Pancreas (tissue), 10 donors: Measurements from ENCODE around the gene PCK1. TPM values are rescaled to one million over a fixed set of nuclear protein-coding genes. Genes with fewer than 3 reads are reported as not detected.

ENCODE experiments used
- ATAC-seq, 4 donors: fragments of 200-7000 bp; cut with Tn5 transposase; one replicate each; pipeline versions ENCODE4 v1.8.0 to v1.9.1; 2020; ENCODE audit warnings: mild to moderate bottlenecking in 4 of 4, moderate library complexity in 4 of 4
- DNase-seq, 6 donors: peaks; one replicate each; pipeline ENCODE4 v3.0.0-alpha.2; 2020
- FAIRE-seq: peaks from 2 replicates; lab custom pipeline; 2012; peaks lifted over from hg19 to GRCh38; lab: Jason Lieb, UNC
- H3K27ac ChIP-seq, 4 donors: fragments of 200-600 bp; sonication (generic); 1 replicate in 3 of 4; 2 replicates in 1 of 4; pipeline versions ENCODE4 v1.5.0 to v1.8.0; 2020
- H3K27me3 ChIP-seq, 4 donors: fragments of 200-600 bp; one replicate each; pipeline ENCODE4 v1.8.0; 2021
- H3K36me3 ChIP-seq, 3 donors: fragments of 200-600 bp; sonication (generic) in 1 of 3; one replicate each; pipeline versions ENCODE4 v1.5.0 to v1.8.0; 2020 to 2021
- H3K4me1 ChIP-seq, 3 donors: fragments of 200-600 bp; one replicate each; pipeline ENCODE4 v1.8.0; 2021
- H3K4me3 ChIP-seq, 4 donors: fragments of 200-600 bp; sonication (generic) in 2 of 4; one replicate each; pipeline versions ENCODE4 v1.5.0 to v1.8.0; 2020 to 2021
- H3K9me3 ChIP-seq, 4 donors: fragments of 200-600 bp; one replicate each; pipeline ENCODE4 v1.8.0; 2021
- WGBS, 2 donors: extraction: QIAGEN DNeasy Blood & Tissue Kit; methylation state at CpG; one replicate each; pipeline ENCODE4 v1.1.7; 2013; 5-methylcytosine and 5-hydroxymethylcytosine counted together
- intact Hi-C, 3 donors: fragments of 100-400 bp; cut with DNase I; formaldehyde crosslinking; loops; one replicate each; pipeline versions ENCODE4 v1.11.1 to v1.14.2; 2022
- polyA plus RNA-seq, 2 donors: library from polyadenylated mRNA; stranded (reverse); fragments of 200-250 nt; gene quantifications; one replicate each; pipeline ENCODE4 v1.2.3, GENCODE V29; 2013
- total RNA-seq, 6 donors: library from RNA; stranded (reverse); fragmentation: NEBNext Ultra II Directional in 4 of 6; extraction: Animal tissue kit (Norgen Biotek cat#: 25700) in 4 of 6; gene quantifications; one replicate each; pipeline versions ENCODE4 v1.2.1 to v1.2.4, GENCODE V29; 2021 to 2023
- TF ChIP-seq, protein P1 (sequence below), 4 donors: fragments of 200-600 bp; sonication (generic) in 3 of 4; IDR thresholded peaks; one replicate each; pipeline versions ENCODE4 v1.5.0 to v1.8.0; 2021; ENCODE audit warnings: antibody characterized with exemption in 4 of 4
- donor health status: healthy with polysubstance abuse.
- donor health status: DM: no; HTN: no; CAD: no; lungs with moderate emphysema.
- donor health status: DM: no; HTN: no; CAD: no.
- donor health status: control.
- donor health status: control.
- donor health status: Bipolar disorder and iron deficiency.
- donor health status: DM: yes; HTN: yes; CAD: no.
- donor health status: DM: no; HTN: no; CAD: no.
- donor health status: DM: no; HTN: no; CAD: no.
- donor health status: DM: yes; HTN: yes; CAD: no.

The PCK1 gene
- total and polyA plus RNA-seq, 8 donors = 0.12 to 2.5 (median 0.47) TPM

DNA sequence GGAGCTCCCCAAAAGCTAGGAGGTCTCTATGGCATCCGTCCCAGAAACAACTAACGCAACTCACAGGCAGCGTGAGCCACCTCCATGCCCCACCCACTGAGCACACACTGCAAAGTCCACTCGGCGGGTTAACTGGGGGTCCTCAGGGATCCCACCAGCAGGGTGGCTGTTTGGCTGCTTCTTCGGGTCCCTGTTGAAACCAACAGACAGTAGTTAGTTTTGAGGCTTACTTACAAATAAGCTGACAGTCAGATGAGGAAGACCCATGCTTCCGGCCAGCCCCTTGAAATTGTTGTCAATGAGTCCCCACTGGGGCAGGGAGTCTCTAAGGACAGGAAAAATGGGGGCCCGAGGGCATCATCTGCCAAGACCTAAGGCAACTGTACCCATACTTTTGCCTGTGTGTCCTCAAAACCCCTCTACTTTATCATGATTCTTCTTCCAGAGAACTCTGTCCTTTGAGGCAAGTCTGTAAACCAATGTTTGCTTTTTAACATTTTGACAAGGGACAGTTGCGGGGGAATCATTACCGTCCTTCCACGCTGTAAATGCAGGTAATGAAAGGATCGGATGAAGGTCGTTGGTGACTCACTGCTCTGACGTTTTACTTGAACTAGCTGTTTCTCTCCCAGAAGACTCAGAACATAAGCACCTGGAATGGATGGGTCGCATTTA lies 2.2 kb upstream of the PCK1 start:
- ATAC-seq = no peak
- FAIRE-seq = no peak

DNA sequence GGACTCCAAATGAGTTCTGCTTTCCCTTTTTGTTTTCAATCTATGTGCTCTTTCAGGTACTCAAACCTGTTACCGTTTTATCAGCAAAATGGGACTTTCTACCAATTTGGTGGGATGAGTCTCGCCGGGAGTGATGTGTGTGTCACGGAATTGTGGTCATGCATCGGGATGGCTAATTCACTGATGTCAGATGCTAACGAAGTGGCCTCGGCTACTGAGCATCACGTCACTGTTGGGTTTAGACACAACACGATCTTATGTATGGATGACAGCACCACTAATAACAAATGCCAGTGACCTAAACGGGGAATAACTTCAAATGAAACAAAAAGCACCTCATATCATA lies 1.6 kb upstream of the PCK1 start:
- ATAC-seq (no peak), DNase-seq (no peak), FAIRE-seq (no peak)
- 72 to 82% methylated on average over 10 of the region's 10 CpGs for WGBS, 2 donors
- H3K36me3 ChIP-seq = no peaks in the 10 kb centered on the region
- H3K27me3 ChIP-seq = no peaks in the 10 kb centered on the region
- H3K4me1 ChIP-seq = peaks cover 7 to 14% (median 9%) of the 10 kb centered on the region in 3 donors
- no peaks in the 10 kb centered on the region for H3K9me3 ChIP-seq
- no peak overlapping the region for H3K4me3 ChIP-seq
- TF ChIP-seq, protein P1, sequence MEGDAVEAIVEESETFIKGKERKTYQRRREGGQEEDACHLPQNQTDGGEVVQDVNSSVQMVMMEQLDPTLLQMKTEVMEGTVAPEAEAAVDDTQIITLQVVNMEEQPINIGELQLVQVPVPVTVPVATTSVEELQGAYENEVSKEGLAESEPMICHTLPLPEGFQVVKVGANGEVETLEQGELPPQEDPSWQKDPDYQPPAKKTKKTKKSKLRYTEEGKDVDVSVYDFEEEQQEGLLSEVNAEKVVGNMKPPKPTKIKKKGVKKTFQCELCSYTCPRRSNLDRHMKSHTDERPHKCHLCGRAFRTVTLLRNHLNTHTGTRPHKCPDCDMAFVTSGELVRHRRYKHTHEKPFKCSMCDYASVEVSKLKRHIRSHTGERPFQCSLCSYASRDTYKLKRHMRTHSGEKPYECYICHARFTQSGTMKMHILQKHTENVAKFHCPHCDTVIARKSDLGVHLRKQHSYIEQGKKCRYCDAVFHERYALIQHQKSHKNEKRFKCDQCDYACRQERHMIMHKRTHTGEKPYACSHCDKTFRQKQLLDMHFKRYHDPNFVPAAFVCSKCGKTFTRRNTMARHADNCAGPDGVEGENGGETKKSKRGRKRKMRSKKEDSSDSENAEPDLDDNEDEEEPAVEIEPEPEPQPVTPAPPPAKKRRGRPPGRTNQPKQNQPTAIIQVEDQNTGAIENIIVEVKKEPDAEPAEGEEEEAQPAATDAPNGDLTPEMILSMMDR (IDR thresholded peaks at IDR 0.05) = no peak
- H3K27ac ChIP-seq = no peak overlapping the region
- intact Hi-C loops = no loop called here

More for the DNA sequence above, 2.2 kb upstream of the PCK1 start:
- 36 to 42% methylated on average over 15 of the region's 15 CpGs for whole genome bisulfite sequencing, 2 donors
- Histone ChIP-seq H3K4me1 (peaks cover 7 to 14% (median 9%) of the 10 kb centered on the region in 3 donors), H3K27me3 (no peaks in the 10 kb centered on the region), H3K4me3 (no peak overlapping the region), H3K36me3 (no peaks in the 10 kb centered on the region), H3K27ac (no peak overlapping the region), H3K9me3 (no peaks in the 10 kb centered on the region)
- TF ChIP-seq, protein P1 (IDR thresholded peaks at IDR 0.05) = no peak
- no peak for DNase-seq
- intact Hi-C loops = no loop called here

DNA sequence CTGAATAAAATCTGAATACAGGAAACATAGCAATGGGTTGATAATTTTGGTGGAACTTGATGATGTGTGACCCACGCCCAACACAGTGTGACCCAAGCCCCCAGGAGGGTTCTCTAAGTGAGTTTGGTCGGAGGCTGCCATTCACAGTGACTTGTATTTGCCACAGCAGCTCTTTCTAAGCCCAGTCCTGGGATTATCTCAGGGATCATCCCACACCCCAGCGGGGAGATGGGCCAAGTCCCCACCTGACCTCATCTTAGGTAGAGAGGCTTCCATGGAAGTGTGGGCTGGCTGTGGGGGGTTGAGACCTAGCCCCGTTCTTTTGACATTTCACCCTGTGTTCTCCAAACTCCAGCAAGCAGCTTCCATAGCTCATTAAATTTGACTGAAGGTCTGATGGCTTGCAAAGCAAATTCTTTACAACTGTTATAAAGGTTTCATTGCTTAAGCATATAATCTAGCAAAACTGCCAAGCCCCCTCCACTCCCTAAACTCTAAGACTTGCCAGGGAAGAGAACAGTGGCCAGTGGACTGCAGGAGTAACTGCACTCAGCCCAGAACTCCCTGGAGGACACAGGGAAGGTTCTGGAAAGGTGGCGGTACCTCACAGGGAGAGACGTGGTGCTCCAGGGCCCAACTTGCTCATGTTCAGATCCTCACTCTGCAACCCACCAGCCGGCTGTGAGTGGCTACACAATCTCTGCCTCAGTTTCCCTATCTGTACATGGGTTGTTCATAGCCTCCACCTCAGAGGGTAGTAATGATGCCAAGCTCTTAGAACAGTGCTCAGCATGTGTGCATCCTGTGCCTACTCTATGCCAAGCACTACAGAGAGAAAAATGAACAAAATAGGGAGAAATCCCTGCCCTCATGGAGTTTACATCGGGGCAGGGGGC lies 1.0 kb upstream of the PCK1 start:
- no peak overlapping the region for H3K27ac ChIP-seq
- intact Hi-C loops = no loop called here

DNA sequence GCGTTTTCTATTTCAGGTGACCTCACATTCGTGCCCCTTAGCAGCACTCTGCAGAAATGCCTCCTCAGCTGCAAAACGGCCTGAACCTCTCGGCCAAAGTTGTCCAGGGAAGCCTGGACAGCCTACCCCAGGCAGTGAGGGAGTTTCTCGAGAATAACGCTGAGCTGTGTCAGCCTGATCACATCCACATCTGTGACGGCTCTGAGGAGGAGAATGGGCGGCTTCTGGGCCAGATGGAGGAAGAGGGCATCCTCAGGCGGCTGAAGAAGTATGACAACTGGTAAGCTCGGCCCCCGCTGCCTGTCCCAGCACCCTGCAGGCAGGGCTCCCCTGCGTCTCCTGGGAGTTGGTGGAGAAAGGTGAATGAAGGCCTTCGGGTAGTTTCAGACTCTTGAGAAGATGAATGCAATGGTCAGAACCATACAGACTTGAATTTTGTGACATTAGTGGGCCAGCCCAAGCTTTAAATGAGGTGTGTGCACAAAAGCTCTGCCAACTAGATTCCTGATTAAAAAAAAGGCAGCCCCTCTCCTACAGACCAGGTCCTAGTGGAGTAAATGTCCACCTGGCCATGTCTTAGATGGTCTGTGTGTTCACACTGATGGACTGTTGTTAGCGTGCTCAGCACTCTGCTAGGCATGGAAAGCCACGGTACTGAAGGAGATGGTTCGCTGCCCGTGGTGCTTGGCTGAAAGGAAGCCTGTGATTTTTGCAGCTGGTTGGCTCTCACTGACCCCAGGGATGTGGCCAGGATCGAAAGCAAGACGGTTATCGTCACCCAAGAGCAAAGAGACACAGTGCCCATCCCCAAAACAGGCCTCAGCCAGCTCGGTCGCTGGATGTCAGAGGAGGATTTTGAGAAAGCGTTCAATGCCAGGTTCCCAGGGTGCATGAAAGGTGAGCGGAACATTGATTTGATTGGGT lies 708 bp downstream of the PCK1 start:
- Histone ChIP-seq H3K4me3 (no peak overlapping the region), H3K27me3 (no peaks in the 10 kb centered on the region), H3K27ac (no peak overlapping the region), H3K9me3 (no peaks in the 10 kb centered on the region), H3K4me1 (peaks cover 7 to 14% (median 9%) of the 10 kb centered on the region in 3 donors), H3K36me3 (no peaks in the 10 kb centered on the region)
- TF ChIP-seq, protein P1 (IDR thresholded peaks at IDR 0.05) = no peak
- FAIRE-seq (no peak), DNase-seq (no peak), ATAC-seq (no peak)
- 70 to 75% methylated on average over 24 of the region's 24 CpGs for WGBS, 2 donors
- intact Hi-C loops = no loop called here

More for the DNA sequence above, 1.0 kb upstream of the PCK1 start:
- WGBS, 2 donors = 71 to 78% methylated on average over 8 of the region's 8 CpGs
- ATAC-seq (peak in 1 of 4 donors; percentile 26), FAIRE-seq (no peak), DNase-seq (no peak)
- no peaks in the 10 kb centered on the region for H3K36me3 ChIP-seq
- H3K9me3 ChIP-seq = no peaks in the 10 kb centered on the region
- H3K4me1 ChIP-seq = peaks cover 7 to 14% (median 9%) of the 10 kb centered on the region in 3 donors
- H3K4me3 ChIP-seq = no peak overlapping the region
- TF ChIP-seq, protein P1 (IDR thresholded peaks at IDR 0.05) = no peak
- no peaks in the 10 kb centered on the region for H3K27me3 ChIP-seq
